Naive B cell (primary cell): Measurements from ENCODE around the gene LCMT1. TPM values are rescaled to one million over a fixed set of nuclear protein-coding genes. Genes with fewer than 3 reads are reported as not detected.
"Not testable (repeated sequence)": the region's sequence is repeated elsewhere in the genome, so short reads cannot be mapped to it uniquely, and the experiment has no call there.

Source experiments
- ATAC-seq, 2 donors: fragments of 150-1000 bp; cut with Tn5 transposase; 2 replicates each; pipeline ENCODE4 v1.10.0; 2021; ENCODE audit warnings: low read depth in 2 of 2, mild to moderate bottlenecking in 2 of 2, moderate library complexity in 2 of 2
- DNase-seq: peaks from one replicate; pipeline ENCODE4 v3.0.0; 2022
- H3K27ac Mint-ChIP-seq, 6 donors: one replicate each; pipeline ENCODE4 v1.8.0; 2020 to 2022; ENCODE audit warnings: mild to moderate bottlenecking in 6 of 6, mixed read lengths in 6 of 6, moderate library complexity in 5 of 6, inconsistent platforms in 2 of 6
- H3K27me3 Mint-ChIP-seq, 3 donors: one replicate each; pipeline ENCODE4 v1.8.0; 2021 to 2022; ENCODE audit warnings: mixed read lengths in 3 of 3, mild to moderate bottlenecking in 1 of 3
- H3K36me3 Mint-ChIP-seq, 2 donors: one replicate each; pipeline ENCODE4 v1.8.0; 2020 to 2022; ENCODE audit warnings: mixed read lengths in 2 of 2, inconsistent platforms in 1 of 2, mild to moderate bottlenecking in 1 of 2
- H3K4me1 Mint-ChIP-seq, 3 donors: one replicate each; pipeline ENCODE4 v1.8.0; 2020 to 2022; ENCODE audit warnings: mixed read lengths in 3 of 3, inconsistent platforms in 1 of 3, mild to moderate bottlenecking in 1 of 3, moderate library complexity in 1 of 3
- H3K4me3 Mint-ChIP-seq, 8 donors: one replicate each; pipeline ENCODE4 v1.8.0; 2020 to 2022; ENCODE audit warnings: mild to moderate bottlenecking in 8 of 8, mixed read lengths in 8 of 8, moderate library complexity in 8 of 8, inconsistent platforms in 2 of 8
- H3K9me3 Mint-ChIP-seq, 7 donors: one replicate each; pipeline ENCODE4 v1.8.0; 2020 to 2022; ENCODE audit warnings: mixed read lengths in 7 of 7, mild to moderate bottlenecking in 5 of 7, inconsistent platforms in 2 of 7, moderate library complexity in 1 of 7
- polyA plus RNA-seq, 6 donors: library from polyadenylated mRNA; unstranded; fragments of 300-500 nt; fragmentation: Illumina TruSeq; gene quantifications; one replicate each; pipeline ENCODE4 v1.2.3, GENCODE V29; 2021; ENCODE audit warnings: low read depth in 6 of 6

Gene LCMT1
- polyA plus RNA-seq, 6 donors from 2014 or later: 20.2 to 42.5 (median 34.8) TPM

- H3K27ac Mint-ChIP-seq: no peak overlapping the region
Measured at GRCh38 chr16:25138130-25138529, 26.6 kb downstream of the LCMT1 start.

GRCh38 chr16:25140459-25140858 lies 28.9 kb downstream of the LCMT1 start:
- ATAC-seq (no peak), DNase-seq (no peak)
- peaks cover 9 to 19% of the 10 kb centered on the region in 2 donors for H3K36me3 Mint-ChIP-seq
- no peaks in the 10 kb centered on the region for H3K9me3 Mint-ChIP-seq
- no peak overlapping the region for H3K27ac Mint-ChIP-seq
- no peaks in the 10 kb centered on the region for H3K27me3 Mint-ChIP-seq
- H3K4me1 Mint-ChIP-seq: no peaks in the 10 kb centered on the region
- H3K4me3 Mint-ChIP-seq: no peak overlapping the region

More at GRCh38 chr16:25138130-25138529, 26.6 kb downstream of the LCMT1 start:
- H3K4me3 Mint-ChIP-seq: no peak overlapping the region
- H3K27me3 Mint-ChIP-seq: no peaks in the 10 kb centered on the region
- peaks cover 9 to 31% of the 10 kb centered on the region in 2 donors for H3K36me3 Mint-ChIP-seq
- no peak for ATAC-seq
- no peak for DNase-seq
- H3K4me1 Mint-ChIP-seq: peaks cover 0 to 4% (median 0%) of the 10 kb centered on the region in 3 donors
- H3K9me3 Mint-ChIP-seq: no peaks in the 10 kb centered on the region

GRCh38 chr16:25141648-25142047 lies 30.1 kb downstream of the LCMT1 start:
- Mint-ChIP-seq H3K27ac (peak overlapping the region in 1 of 6 donors; percentile 8), H3K36me3 (peaks cover 9 to 19% of the 10 kb centered on the region in 2 donors), H3K27me3 (no peaks in the 10 kb centered on the region), H3K4me1 (no peaks in the 10 kb centered on the region), H3K9me3 (no peaks in the 10 kb centered on the region), H3K4me3 (no peak overlapping the region)
- ATAC-seq: no peak
- DNase-seq: no peak

GRCh38 chr16:25143928-25144327 lies 32.4 kb downstream of the LCMT1 start:
- Mint-ChIP-seq H3K4me3 (no peak overlapping the region), H3K27ac (peak overlapping the region in 1 of 6 donors; percentile 65), H3K27me3 (no peaks in the 10 kb centered on the region), H3K9me3 (no peaks in the 10 kb centered on the region), H3K36me3 (peaks cover 9 to 20% of the 10 kb centered on the region in 2 donors), H3K4me1 (no peaks in the 10 kb centered on the region)
- DNase-seq (no peak), ATAC-seq (no peak)

- no peaks in the 10 kb centered on the region for H3K27me3 Mint-ChIP-seq
- no peak overlapping the region for H3K4me3 Mint-ChIP-seq
- no peaks in the 10 kb centered on the region for H3K9me3 Mint-ChIP-seq
- H3K4me1 Mint-ChIP-seq: no peaks in the 10 kb centered on the region
- peak overlapping the region in 1 of 6 donors; percentile 52 for H3K27ac Mint-ChIP-seq
- ATAC-seq: no peak
- DNase-seq: no peak
- H3K36me3 Mint-ChIP-seq: peaks cover 6 to 8% of the 10 kb centered on the region in 2 donors
Measured at GRCh38 chr16:25148568-25149215, 37.1 kb downstream of the LCMT1 start.

- ATAC-seq (no peak), DNase-seq (no peak)
- H3K4me3 Mint-ChIP-seq: no peak overlapping the region
- peaks cover 8 to 14% of the 10 kb centered on the region in 2 donors for H3K36me3 Mint-ChIP-seq
- no peaks in the 10 kb centered on the region for H3K27me3 Mint-ChIP-seq
- no peaks in the 10 kb centered on the region for H3K9me3 Mint-ChIP-seq
- H3K27ac Mint-ChIP-seq: peak overlapping the region in 1 of 6 donors; percentile 19
- H3K4me1 Mint-ChIP-seq: peaks cover 5 to 15% (median 8%) of the 10 kb centered on the region in 3 donors
Measured at GRCh38 chr16:25151996-25152395, 40.5 kb downstream of the LCMT1 start.

- Mint-ChIP-seq H3K36me3 (peaks cover 2 to 21% of the 10 kb centered on the region in 2 donors), H3K4me3 (peak overlapping the region in 1 of 8 donors; percentile 59), H3K4me1 (peaks cover 5 to 15% (median 8%) of the 10 kb centered on the region in 3 donors), H3K27ac (peak overlapping the region; percentile 0 to 90 (median 77)), H3K9me3 (no peaks in the 10 kb centered on the region), H3K27me3 (no peaks in the 10 kb centered on the region)
- DNase-seq (no peak), ATAC-seq (peak in 1 of 2 donors; percentile 23)
Measured at GRCh38 chr16:25155553-25156460, 44.3 kb downstream of the LCMT1 start.

GRCh38 chr16:25157271-25157875 lies 45.8 kb downstream of the LCMT1 start:
- no peak for DNase-seq
- Mint-ChIP-seq H3K4me3 (no peak overlapping the region), H3K9me3 (no peaks in the 10 kb centered on the region), H3K4me1 (peaks cover 5 to 15% (median 8%) of the 10 kb centered on the region in 3 donors), H3K27ac (peak overlapping the region in 1 of 6 donors; percentile 29), H3K27me3 (no peaks in the 10 kb centered on the region), H3K36me3 (peaks cover 8 to 25% of the 10 kb centered on the region in 2 donors)
- ATAC-seq: no peak

- H3K36me3 Mint-ChIP-seq: peaks cover 8 to 25% of the 10 kb centered on the region in 2 donors
- ATAC-seq: no peak
- DNase-seq: no peak
- peaks cover 5 to 15% (median 8%) of the 10 kb centered on the region in 3 donors for H3K4me1 Mint-ChIP-seq
- no peaks in the 10 kb centered on the region for H3K9me3 Mint-ChIP-seq
- H3K4me3 Mint-ChIP-seq: no peak overlapping the region
- H3K27ac Mint-ChIP-seq: no peak overlapping the region
- H3K27me3 Mint-ChIP-seq: no peaks in the 10 kb centered on the region
Measured at GRCh38 chr16:25158401-25158800, 46.9 kb downstream of the LCMT1 start.

GRCh38 chr16:25161753-25162367 lies 50.3 kb downstream of the LCMT1 start:
- H3K4me3 Mint-ChIP-seq: no peak overlapping the region
- no peaks in the 10 kb centered on the region for H3K27me3 Mint-ChIP-seq
- H3K9me3 Mint-ChIP-seq: no peaks in the 10 kb centered on the region
- no peak for DNase-seq
- peaks cover 27 to 28% of the 10 kb centered on the region in 2 donors for H3K36me3 Mint-ChIP-seq
- no peak overlapping the region for H3K27ac Mint-ChIP-seq
- no peak for ATAC-seq
- no peaks in the 10 kb centered on the region for H3K4me1 Mint-ChIP-seq

- no peak overlapping the region for H3K4me3 Mint-ChIP-seq
- DNase-seq (no peak), ATAC-seq (no peak)
- H3K36me3 Mint-ChIP-seq: peaks cover 28 to 33% of the 10 kb centered on the region in 2 donors
- no peak overlapping the region for H3K27ac Mint-ChIP-seq
- no peaks in the 10 kb centered on the region for H3K27me3 Mint-ChIP-seq
- no peaks in the 10 kb centered on the region for H3K4me1 Mint-ChIP-seq
- no peaks in the 10 kb centered on the region for H3K9me3 Mint-ChIP-seq
Measured at GRCh38 chr16:25163683-25164082, 52.1 kb downstream of the LCMT1 start.

- DNase-seq: no peak
- Mint-ChIP-seq H3K27me3 (no peaks in the 10 kb centered on the region), H3K4me3 (no peak overlapping the region), H3K27ac (no peak overlapping the region), H3K36me3 (peaks cover 40 to 49% of the 10 kb centered on the region in 2 donors), H3K4me1 (no peaks in the 10 kb centered on the region), H3K9me3 (no peaks in the 10 kb centered on the region)
- ATAC-seq: no peak
Measured at GRCh38 chr16:25165284-25165683, 53.7 kb downstream of the LCMT1 start.

GRCh38 chr16:25167920-25168319 lies 56.4 kb downstream of the LCMT1 start:
- H3K9me3 Mint-ChIP-seq, DNase-seq, H3K4me1 Mint-ChIP-seq, H3K27ac Mint-ChIP-seq, H3K27me3 Mint-ChIP-seq, ATAC-seq: not testable (repeated sequence)
- peaks cover 42 to 49% of the 10 kb centered on the region in 2 donors for H3K36me3 Mint-ChIP-seq
- H3K4me3 Mint-ChIP-seq: peak overlapping the region in 1 of 8 donors; percentile 29
